SH-SY5Y (cell line): ENCODE measurements around the gene CHCHD3.

Experiments
- GATA2 ChIP-seq: IDR thresholded peaks from 2 replicates; pipeline ENCODE4 v1.6.1; 2011; ENCODE audit warnings: mild to moderate bottlenecking, low read depth, low read length
- GATA3 ChIP-seq: IDR thresholded peaks from 2 replicates; pipeline ENCODE4 v1.6.1; 2011; ENCODE audit warnings: low read depth, mild to moderate bottlenecking, low read length, moderate library complexity

Gene CHCHD3

GRCh38 chr7:132782777-132783640 lies 298.9 kb downstream of the CHCHD3 start:
- TF ChIP-seq GATA3 (no peak), GATA2 (no peak)

- no peak for TF ChIP-seq GATA2
Measured at GRCh38 chr7:132780822-132781221, 301.1 kb downstream of the CHCHD3 start.

- TF ChIP-seq GATA2 (no peak), GATA3 (no peak)
Measured at GRCh38 chr7:132779164-132779563, 302.7 kb downstream of the CHCHD3 start.

GRCh38 chr7:132778761-132779160 lies 303.1 kb downstream of the CHCHD3 start:
- no peak for TF ChIP-seq GATA3
- no peak for TF ChIP-seq GATA2

GRCh38 chr7:132777956-132778355 lies 303.9 kb downstream of the CHCHD3 start:
- TF ChIP-seq GATA3 (no peak), GATA2 (no peak)

- TF ChIP-seq GATA2 (no peak), GATA3 (no peak)
Measured at GRCh38 chr7:132777414-132777813, 304.5 kb downstream of the CHCHD3 start.

GRCh38 chr7:132776048-132776620 lies 305.8 kb downstream of the CHCHD3 start:
- TF ChIP-seq GATA2: peak; percentile 53
- peak; percentile 67; the same call in 1 of the 2 replicates for TF ChIP-seq GATA3

- TF ChIP-seq GATA2 (no peak), GATA3 (no peak)
Measured at GRCh38 chr7:132773527-132773956, 308.3 kb downstream of the CHCHD3 start.

GRCh38 chr7:132771301-132771730 lies 310.6 kb downstream of the CHCHD3 start:
- TF ChIP-seq GATA3 (no peak), GATA2 (no peak)

- no peak for TF ChIP-seq GATA3
- no peak for TF ChIP-seq GATA2
Measured at GRCh38 chr7:132770055-132770454, 311.8 kb downstream of the CHCHD3 start.

- no peak for TF ChIP-seq GATA2
- TF ChIP-seq GATA3: no peak
Measured at GRCh38 chr7:132769280-132769679, 312.6 kb downstream of the CHCHD3 start.

- TF ChIP-seq GATA2 (no peak), GATA3 (no peak)
Measured at GRCh38 chr7:132768099-132768498, 313.8 kb downstream of the CHCHD3 start.

- TF ChIP-seq GATA2: no peak
- TF ChIP-seq GATA3: no peak
Measured at GRCh38 chr7:132767378-132767777, 314.5 kb downstream of the CHCHD3 start.

- TF ChIP-seq GATA3: no peak
- no peak for TF ChIP-seq GATA2
Measured at GRCh38 chr7:132766660-132767059, 315.2 kb downstream of the CHCHD3 start.

- TF ChIP-seq GATA3 (no peak), GATA2 (no peak)
Measured at GRCh38 chr7:132765861-132766260, 316.0 kb downstream of the CHCHD3 start.
